HuH-7.5 (cell line): ENCODE results near the gene C19orf44.

Experiments used
- DNase-seq: peaks from one replicate; pipeline ENCODE4 v3.0.0; 2011; ENCODE audit warnings: low spot score

The C19orf44 gene

GRCh38 chr19:16518061-16518460 lies 21.9 kb downstream of the C19orf44 start:
- DNase-seq = no peak

DNA sequence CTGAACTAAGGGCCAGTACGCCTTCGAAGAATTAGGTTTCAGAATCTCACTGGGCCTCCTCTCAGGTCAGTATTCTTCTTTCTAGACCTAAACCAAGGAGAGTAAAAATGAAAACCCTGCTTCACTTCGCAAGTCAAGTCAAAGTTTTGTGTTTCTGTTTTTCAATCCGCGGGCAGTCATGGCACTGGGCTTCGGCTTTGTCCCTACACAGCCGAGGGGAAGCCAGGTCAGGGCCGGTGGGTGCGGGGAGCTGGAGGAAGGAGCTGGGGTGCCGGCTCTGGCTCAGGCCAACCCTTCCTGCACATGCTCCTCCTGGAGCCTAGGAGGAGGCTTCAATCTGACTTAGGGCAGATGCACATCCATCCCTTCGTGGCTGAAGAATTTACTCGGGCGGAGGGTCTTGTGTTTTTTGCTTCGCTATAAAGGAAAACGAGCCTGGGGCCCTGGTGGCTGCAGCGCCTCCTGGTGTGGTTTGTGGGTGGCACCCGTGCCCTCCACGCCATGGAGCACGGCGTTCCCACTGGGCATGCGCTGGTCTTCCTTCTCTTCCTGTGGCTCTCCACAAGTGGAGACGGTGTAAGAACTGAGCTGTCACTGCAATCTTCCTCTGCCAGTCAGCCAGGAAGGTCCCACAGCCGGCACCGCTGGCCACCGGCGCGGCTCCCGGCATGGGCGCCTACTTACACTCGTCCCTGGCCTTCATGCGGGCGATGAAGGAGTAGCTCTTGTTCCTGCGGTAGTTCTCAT lies 22.5 kb downstream of the C19orf44 start:
- DNase-seq = no peak

- no peak for DNase-seq
Measured at GRCh38 chr19:16519230-16519687, 23.1 kb downstream of the C19orf44 start.

DNA sequence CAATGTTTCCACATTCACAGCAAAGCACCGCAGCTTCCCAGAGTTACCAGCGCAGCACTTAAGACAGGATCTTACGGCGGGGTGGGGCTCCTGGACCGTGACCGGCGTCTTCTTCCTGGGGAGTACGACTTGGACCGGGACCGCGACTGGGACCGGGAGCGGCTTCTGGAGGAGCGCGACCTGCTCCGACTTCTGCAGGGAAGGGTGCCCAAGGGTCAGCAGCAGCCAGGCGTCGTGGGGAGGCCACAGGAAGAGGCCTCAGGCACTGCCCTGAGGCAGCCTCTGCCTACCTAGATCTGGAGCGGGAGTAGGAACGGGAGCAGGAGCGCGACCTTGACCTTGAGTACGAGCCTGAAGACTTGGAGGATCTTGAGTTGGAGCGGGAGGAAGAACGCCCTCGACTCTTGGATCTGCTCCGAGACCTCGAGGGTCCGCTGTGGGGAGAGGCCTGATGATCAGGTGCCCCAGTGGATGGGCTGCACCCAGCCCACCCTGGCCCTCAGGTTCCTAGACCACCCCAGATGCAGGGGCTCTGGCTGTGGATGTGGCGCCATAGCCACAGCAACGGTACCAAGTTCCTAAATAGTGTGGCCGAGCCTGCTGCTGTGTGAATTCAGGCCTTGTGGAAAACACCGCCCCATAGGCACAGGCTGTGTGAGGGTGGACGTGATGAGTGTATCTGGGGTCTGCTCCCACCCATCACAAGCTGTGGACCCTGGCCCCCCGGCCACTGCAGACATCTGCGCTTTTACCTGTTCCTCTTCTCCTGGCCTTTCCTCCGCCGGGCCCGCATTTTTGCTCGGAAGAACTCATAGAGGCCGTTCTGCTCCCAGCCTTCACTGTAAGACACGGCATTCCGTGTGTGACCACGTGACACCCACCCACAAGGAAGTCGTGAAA lies 24.1 kb downstream of the C19orf44 start:
- DNase-seq = no peak

DNA sequence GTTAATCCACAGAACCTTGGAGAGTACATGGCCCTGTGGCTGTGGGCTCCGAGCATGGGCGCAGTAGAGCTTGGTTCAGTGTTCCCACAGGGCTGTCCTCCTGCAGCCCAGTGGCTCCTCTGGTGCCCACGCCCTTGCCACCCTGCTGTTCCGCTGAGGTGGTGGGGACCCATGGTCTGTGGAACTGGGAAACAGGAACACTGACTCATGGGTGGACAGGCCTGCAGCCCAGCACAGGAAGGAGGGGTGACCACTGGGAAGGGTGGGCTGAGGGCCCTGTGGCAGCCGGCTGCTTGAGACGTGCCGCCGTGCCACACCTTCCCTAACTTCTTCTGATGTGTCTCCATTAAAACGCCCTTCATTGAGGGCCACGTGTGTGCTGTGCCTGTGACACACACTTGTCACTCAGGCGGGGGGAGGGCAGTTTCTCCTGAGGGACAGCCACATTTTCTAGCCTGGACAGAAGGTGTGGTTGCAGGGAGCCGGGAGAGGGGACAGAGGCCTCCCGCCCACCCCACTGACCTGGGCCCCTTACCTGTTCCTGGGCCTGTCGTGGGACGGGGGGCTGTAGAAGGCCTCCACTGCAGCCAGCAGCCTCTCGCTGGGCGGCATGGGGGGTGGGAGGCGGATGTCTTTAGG lies 24.9 kb downstream of the C19orf44 start:
- no peak for DNase-seq

GRCh38 chr19:16521715-16522289 lies 25.6 kb downstream of the C19orf44 start:
- no peak for DNase-seq

- DNase-seq = no peak
Measured at GRCh38 chr19:16522559-16523377, 26.6 kb downstream of the C19orf44 start.

DNA sequence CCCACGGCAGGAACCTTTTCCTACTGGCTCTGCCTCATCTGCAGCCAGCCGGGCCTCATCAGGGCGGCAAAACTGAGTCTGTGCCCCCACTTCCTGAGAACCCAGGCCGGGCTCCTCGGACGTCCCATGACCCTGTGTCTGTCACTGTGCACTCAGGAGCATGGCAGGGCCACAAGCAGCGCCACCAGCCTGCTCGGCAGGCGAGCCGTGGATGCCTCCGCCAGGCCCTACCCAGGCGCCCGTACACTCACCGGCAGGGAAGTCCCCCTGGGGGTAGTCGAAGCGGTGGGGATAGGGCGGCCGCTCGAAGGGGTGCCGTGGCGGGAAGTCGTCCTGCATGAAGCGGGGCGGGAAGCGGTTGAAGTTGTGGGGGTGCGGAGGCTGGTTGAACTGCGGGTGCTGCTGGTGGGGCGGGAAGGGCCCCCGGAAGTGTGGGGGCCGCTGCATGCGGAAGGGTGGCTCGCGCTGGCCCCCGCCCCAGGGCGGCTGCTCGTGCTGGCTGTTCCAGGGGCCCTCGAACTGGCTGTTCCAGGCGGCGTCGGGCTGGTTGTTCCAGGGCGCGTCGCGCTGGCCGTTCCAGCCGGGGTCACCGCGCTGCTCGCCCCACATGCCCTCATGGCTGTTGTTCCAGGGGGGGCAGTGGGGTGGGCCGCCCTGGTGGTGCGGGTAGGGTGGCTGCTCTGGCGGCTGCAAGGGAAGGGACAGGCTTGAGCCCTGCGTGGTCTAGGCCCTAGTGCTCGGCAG lies 29.0 kb downstream of the C19orf44 start:
- no peak for DNase-seq

- no peak for DNase-seq
Measured at GRCh38 chr19:16525751-16526481, 29.7 kb downstream of the C19orf44 start.

DNA sequence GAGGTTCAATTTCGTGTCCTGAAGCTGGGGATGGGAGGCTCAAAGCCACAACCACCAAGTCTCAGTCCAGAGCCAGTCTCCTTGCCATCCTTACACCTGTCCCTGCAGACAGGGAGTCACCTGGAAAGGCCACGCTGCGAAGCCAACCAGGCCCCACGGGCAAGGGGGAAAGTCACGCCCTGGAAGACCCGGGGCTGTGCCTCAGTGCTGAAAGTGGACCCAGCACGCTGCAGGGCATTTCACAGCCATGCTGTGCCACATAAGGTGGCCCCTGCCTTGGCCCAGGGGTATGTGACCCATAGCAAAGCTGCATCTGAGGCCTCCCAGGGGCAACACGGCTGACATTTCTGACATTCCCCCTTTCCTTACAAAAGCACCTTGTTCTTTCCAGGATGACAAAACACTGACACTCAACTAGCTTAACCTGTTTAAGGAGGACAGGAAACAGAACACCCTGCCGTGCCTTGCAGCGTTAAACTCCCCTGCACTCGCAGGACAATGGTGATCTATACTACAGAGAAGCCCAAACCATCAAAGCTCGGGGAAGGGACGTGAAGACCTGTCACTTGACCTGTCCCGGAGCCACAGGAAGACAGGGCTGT lies 31.2 kb downstream of the C19orf44 start:
- DNase-seq = no peak

- DNase-seq = no peak
Measured at GRCh38 chr19:16527971-16528521, 31.9 kb downstream of the C19orf44 start.

DNA sequence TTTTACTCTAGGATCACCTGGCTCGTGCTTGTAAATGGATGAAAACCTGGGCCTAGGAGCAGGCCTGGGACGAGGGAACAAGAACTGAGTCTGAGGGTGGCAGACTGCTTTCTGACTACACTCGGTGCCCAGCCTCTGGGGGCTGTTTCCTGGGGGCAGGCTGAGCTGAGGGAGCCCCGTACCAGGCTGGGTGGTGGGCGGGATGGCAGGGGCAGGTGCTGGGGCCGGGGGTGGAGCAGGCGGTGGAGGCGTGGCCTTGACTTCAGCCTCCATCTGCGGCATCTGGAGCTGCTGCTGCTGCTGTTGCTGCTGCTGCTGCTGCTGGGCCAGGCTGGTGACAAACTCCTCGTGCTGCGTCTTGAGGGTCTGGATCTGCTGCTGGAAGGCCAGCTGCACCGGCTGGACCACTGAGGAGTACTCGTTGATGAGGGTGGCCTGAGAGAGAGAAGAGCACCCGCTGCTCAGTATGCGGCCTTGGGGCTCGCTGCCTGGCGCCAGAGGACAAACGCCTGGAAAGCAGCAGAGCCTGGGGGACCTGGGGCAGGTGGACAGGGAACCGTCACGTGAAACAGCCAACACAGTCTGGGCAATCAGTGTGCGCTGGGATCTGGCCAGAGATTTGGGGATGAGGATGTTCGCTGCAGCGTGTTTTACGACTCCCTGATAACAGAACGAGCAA lies 33.4 kb downstream of the C19orf44 start:
- DNase-seq = no peak

- no peak for DNase-seq
Measured at GRCh38 chr19:16530540-16531379, 34.6 kb downstream of the C19orf44 start.

DNA sequence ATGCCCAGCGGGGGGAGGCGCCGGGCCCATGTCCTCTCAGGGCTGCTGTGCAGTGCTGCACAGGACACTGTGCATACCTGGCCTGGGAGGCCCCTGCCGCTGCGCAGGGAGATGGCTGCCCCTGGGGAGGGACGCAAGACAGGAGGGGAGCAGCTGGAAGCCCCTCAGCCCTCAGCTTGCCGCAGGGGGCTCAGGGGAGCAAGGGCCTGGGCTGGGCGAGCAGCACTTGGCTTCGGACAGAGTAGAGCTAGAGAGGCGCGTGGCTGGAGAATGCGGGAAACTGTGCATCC lies 35.1 kb downstream of the C19orf44 start:
- DNase-seq = no peak

- no peak for DNase-seq
Measured at GRCh38 chr19:16532440-16533234, 36.4 kb downstream of the C19orf44 start.

GRCh38 chr19:16535381-16535780 lies 39.2 kb downstream of the C19orf44 start:
- no peak for DNase-seq

- DNase-seq = no peak
Measured at GRCh38 chr19:16536130-16536529, 39.9 kb downstream of the C19orf44 start.
